ENCODE measurements around the gene PNN.
"Not testable (repeated sequence)": the region's sequence is repeated elsewhere in the genome, so short reads cannot be mapped to it uniquely, and the experiment has no call there.

Gene PNN

GRCh38 chr14:39230416-39231035, 55.5 kb downstream of the PNN start:
- no peak for DNase-seq

GRCh38 chr14:39231751-39232553, 56.9 kb downstream of the PNN start:
- not testable (repeated sequence) for DNase-seq
